Neuronal stem cell (in vitro differentiated cells): ENCODE measurements around the gene TEX51.

ENCODE experiments used
- DNase-seq: peaks from one replicate; pipeline ENCODE4 v3.0.0-alpha.2; 2013; ENCODE audit warnings: low spot score
- H2AFZ ChIP-seq: one replicate; pipeline ENCODE4 v1.6.1; 2013; ENCODE audit warnings: mild to moderate bottlenecking, low read length, inconsistent platforms
- H2AK5ac ChIP-seq: 2 replicates; pipeline ENCODE4 v1.6.1; 2013; ENCODE audit warnings: low read depth, mild to moderate bottlenecking, inconsistent platforms, low read length, moderate library complexity, mixed read lengths
- H2BK120ac ChIP-seq: 2 replicates; pipeline ENCODE4 v1.6.1; 2013; ENCODE audit warnings: low read depth, mild to moderate bottlenecking, inconsistent platforms, low read length, moderate library complexity, mixed read lengths
- H2BK12ac ChIP-seq: one replicate; pipeline ENCODE4 v1.6.1; 2013; ENCODE audit warnings: low read length, inconsistent platforms
- H2BK15ac ChIP-seq: 2 replicates; pipeline ENCODE4 v1.6.1; 2013; ENCODE audit warnings: mild to moderate bottlenecking, low read length, inconsistent platforms, mixed read lengths
- H2BK5ac ChIP-seq: one replicate; pipeline ENCODE4 v1.6.1; 2013; ENCODE audit warnings: inconsistent platforms, mild to moderate bottlenecking, low read length, moderate library complexity
- H3K14ac ChIP-seq: one replicate; pipeline ENCODE4 v1.6.1; 2013; ENCODE audit warnings: low read length, inconsistent platforms
- H3K18ac ChIP-seq: 2 replicates; pipeline ENCODE4 v1.6.1; 2013; ENCODE audit warnings: low read length, inconsistent platforms
- H3K23ac ChIP-seq: 2 replicates; pipeline ENCODE4 v1.6.1; 2013; ENCODE audit warnings: low read depth, mild to moderate bottlenecking, mixed read lengths, low read length, inconsistent platforms; ENCODE audit not compliant: poor library complexity
- H3K27ac ChIP-seq: replicated peaks from 3 replicates; pipeline ENCODE4 v1.5.1; 2013; ENCODE audit warnings: low read length, inconsistent platforms
- H3K27me3 ChIP-seq, 3 experiments: 2 replicates each; pipeline ENCODE4 v1.6.1; 2013; ENCODE audit warnings: low read length in 3 of 3, mild to moderate bottlenecking in 2 of 3, inconsistent platforms in 1 of 3, low read depth in 1 of 3, mixed read lengths in 1 of 3, moderate library complexity in 1 of 3; ENCODE audit not compliant: control insufficient read depth in 3 of 3, insufficient read depth in 3 of 3
- H3K36me3 ChIP-seq, 2 donors: replicated peaks in 1 of 2; 2 replicates each; pipeline ENCODE4 v1.6.1; 2013; ENCODE audit warnings: low read length in 2 of 2; ENCODE audit not compliant: control insufficient read depth in 2 of 2, insufficient read depth in 2 of 2
- H3K4ac ChIP-seq: 2 replicates; pipeline ENCODE4 v1.6.1; 2013; ENCODE audit warnings: inconsistent platforms, mild to moderate bottlenecking, low read length, moderate library complexity
- H3K4me1 ChIP-seq, 2 donors: 1 replicate in 1 of 2; 2 replicates in 1 of 2; pipeline ENCODE4 v1.6.1; 2013; ENCODE audit warnings: low read length in 2 of 2, low read depth in 1 of 2; ENCODE audit not compliant: control insufficient read depth in 2 of 2, insufficient read depth in 1 of 2
- H3K4me2 ChIP-seq: one replicate; pipeline ENCODE4 v1.6.1; 2013; ENCODE audit warnings: mild to moderate bottlenecking, low read length, inconsistent platforms; ENCODE audit not compliant: insufficient read depth, poor library complexity, severe bottlenecking
- H3K4me3 ChIP-seq, 2 donors: 2 replicates each; pipeline ENCODE4 v1.5.1; 2013; ENCODE audit warnings: low read length in 2 of 2, mild to moderate bottlenecking in 2 of 2, inconsistent platforms in 1 of 2, moderate library complexity in 1 of 2
- H3K79me1 ChIP-seq: one replicate; pipeline ENCODE4 v1.6.1; 2013; ENCODE audit warnings: low read depth, mild to moderate bottlenecking, inconsistent platforms, low read length, moderate library complexity
- H3K9ac ChIP-seq: one replicate; pipeline ENCODE4 v1.6.1; 2013; ENCODE audit warnings: mild to moderate bottlenecking, low read depth, low read length, inconsistent platforms; ENCODE audit not compliant: poor library complexity
- H3K9me3 ChIP-seq, 2 donors: replicated peaks in 1 of 2; 2 replicates each; pipeline versions ENCODE3 to v1.6.1; 2013; ENCODE audit warnings: low read length in 2 of 2, mild to moderate bottlenecking in 2 of 2, inconsistent platforms in 1 of 2, low read depth in 1 of 2, mixed read lengths in 1 of 2, moderate library complexity in 1 of 2; ENCODE audit not compliant: control insufficient read depth in 2 of 2, insufficient read depth in 1 of 2
- H4K8ac ChIP-seq: one replicate; pipeline ENCODE4 v1.6.1; 2013; ENCODE audit warnings: low read depth, mild to moderate bottlenecking, inconsistent platforms, low read length, moderate library complexity
- H4K91ac ChIP-seq: one replicate; pipeline ENCODE4 v1.6.1; 2013; ENCODE audit warnings: low read length, low read depth, mild to moderate bottlenecking, inconsistent platforms; ENCODE audit not compliant: poor library complexity
- WGBS, 2 donors: extraction: QIAGEN DNeasy Blood & Tissue Kit; methylation state at CpG; one replicate each; pipeline ENCODE4 v1.1.7; 2013; ENCODE audit warnings: missing lambda C conversion rate in 2 of 2, mixed read lengths in 1 of 2; ENCODE audit not compliant: insufficient read length in 2 of 2, insufficient replicate concordance in 1 of 2; ENCODE audit errors: extremely low coverage in 2 of 2; 5-methylcytosine and 5-hydroxymethylcytosine counted together

The TEX51 gene

DNA sequence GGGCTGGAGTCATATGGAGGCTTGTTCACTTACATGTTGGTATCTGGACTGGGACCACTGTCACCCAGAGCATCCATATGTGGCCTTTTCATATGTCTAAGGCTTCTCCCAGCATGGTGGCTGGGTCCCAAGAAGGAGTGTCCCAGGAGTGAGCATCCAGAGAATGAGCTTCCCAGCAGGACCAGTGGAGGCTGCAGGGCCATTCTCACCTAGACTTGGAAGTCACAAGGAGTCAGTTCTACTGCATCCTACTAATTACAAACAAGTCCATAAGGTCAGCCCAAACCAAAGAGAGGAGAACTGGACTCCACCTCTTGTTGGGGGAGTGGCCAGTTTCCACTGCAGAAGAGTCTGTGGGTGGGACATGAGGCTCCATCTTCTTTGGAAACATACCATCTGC is 5.1 kb upstream of the TEX51 start:
- no peak overlapping the region for H3K4me3 ChIP-seq
- no peaks in the 10 kb centered on the region for H3K4me1 ChIP-seq
- DNase-seq: no peak
- no peak overlapping the region for H3K18ac ChIP-seq
- no peak overlapping the region for H2BK120ac ChIP-seq
- no peaks in the 10 kb centered on the region for H3K9me3 ChIP-seq
- H4K8ac ChIP-seq: no peak overlapping the region
- no peak overlapping the region for H3K4ac ChIP-seq
- H3K14ac ChIP-seq: no peak overlapping the region
- no peak overlapping the region for H3K4me2 ChIP-seq
- no peak overlapping the region for H4K91ac ChIP-seq
- no peak overlapping the region for H2BK12ac ChIP-seq
- no peak overlapping the region for H3K9ac ChIP-seq
- H2AK5ac ChIP-seq: no peak overlapping the region
- no peaks in the 10 kb centered on the region for H3K36me3 ChIP-seq
- H2BK5ac ChIP-seq: no peak overlapping the region
- H2BK15ac ChIP-seq: no peak overlapping the region
- no peaks in the 10 kb centered on the region for H3K27me3 ChIP-seq
- H3K27ac ChIP-seq: no peak overlapping the region
- no peaks in the 10 kb centered on the region for H3K79me1 ChIP-seq
- no peak overlapping the region for H3K23ac ChIP-seq
- H2AFZ ChIP-seq: no peak overlapping the region

DNA sequence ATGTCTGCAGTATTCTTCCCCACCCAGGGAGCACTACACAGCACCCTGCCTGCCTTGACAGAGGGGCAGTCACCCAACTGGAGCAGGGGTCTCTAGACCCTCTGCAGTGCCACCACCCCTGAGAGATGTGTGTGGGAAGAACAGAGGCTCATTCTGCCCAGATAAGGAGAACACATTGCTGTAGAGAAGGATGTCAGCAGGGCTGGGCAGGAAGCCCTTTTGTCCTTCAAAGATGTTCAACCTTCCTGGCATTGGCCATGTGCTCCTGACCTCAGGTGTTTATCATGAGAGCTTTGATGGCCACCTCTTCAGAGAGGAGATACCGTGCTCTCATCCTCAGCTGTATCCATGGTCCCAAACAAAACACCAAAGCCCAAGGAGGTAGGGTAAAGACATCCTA is 4.6 kb upstream of the TEX51 start:
- no peak overlapping the region for H3K23ac ChIP-seq
- H3K4me3 ChIP-seq: no peak overlapping the region
- no peak overlapping the region for H3K4me2 ChIP-seq
- no peak overlapping the region for H3K9ac ChIP-seq
- no peak overlapping the region for H2BK5ac ChIP-seq
- no peaks in the 10 kb centered on the region for H3K79me1 ChIP-seq
- H4K8ac ChIP-seq: no peak overlapping the region
- no peak overlapping the region for H2AK5ac ChIP-seq
- H4K91ac ChIP-seq: no peak overlapping the region
- H3K27me3 ChIP-seq: no peaks in the 10 kb centered on the region
- no peaks in the 10 kb centered on the region for H3K36me3 ChIP-seq
- no peak for DNase-seq
- no peak overlapping the region for H3K4ac ChIP-seq
- no peak overlapping the region for H3K27ac ChIP-seq
- no peak overlapping the region for H2AFZ ChIP-seq
- H3K14ac ChIP-seq: no peak overlapping the region
- no peak overlapping the region for H3K18ac ChIP-seq
- H2BK12ac ChIP-seq: no peak overlapping the region
- H2BK120ac ChIP-seq: no peak overlapping the region
- WGBS, 2 donors: no CpG with 5 or more reads among the region's 1 CpG
- no peaks in the 10 kb centered on the region for H3K4me1 ChIP-seq
- H2BK15ac ChIP-seq: no peak overlapping the region
- no peaks in the 10 kb centered on the region for H3K9me3 ChIP-seq

- H3K4ac ChIP-seq: no peak overlapping the region
- H3K4me3 ChIP-seq: no peak overlapping the region
- no peak overlapping the region for H2BK15ac ChIP-seq
- H2BK120ac ChIP-seq: no peak overlapping the region
- H2BK5ac ChIP-seq: no peak overlapping the region
- H4K91ac ChIP-seq: no peak overlapping the region
- H4K8ac ChIP-seq: no peak overlapping the region
- H2BK12ac ChIP-seq: no peak overlapping the region
- no peak overlapping the region for H3K4me2 ChIP-seq
- peak overlapping the region; percentile 5 for H3K18ac ChIP-seq
- H3K27ac ChIP-seq: no peak overlapping the region
- no peaks in the 10 kb centered on the region for H3K9me3 ChIP-seq
- no peaks in the 10 kb centered on the region for H3K4me1 ChIP-seq
- peak overlapping the region; percentile 31 for H2AK5ac ChIP-seq
- no peaks in the 10 kb centered on the region for H3K27me3 ChIP-seq
- H3K79me1 ChIP-seq: no peaks in the 10 kb centered on the region
- no peak for DNase-seq
- no peak overlapping the region for H3K9ac ChIP-seq
- no CpG with 5 or more reads among the region's 9 CpGs for WGBS, 2 donors
- no peaks in the 10 kb centered on the region for H3K36me3 ChIP-seq
- no peak overlapping the region for H3K14ac ChIP-seq
- H2AFZ ChIP-seq: no peak overlapping the region
- no peak overlapping the region for H3K23ac ChIP-seq
Observed at GRCh38 chr2:126894585-126895182, 4.0 kb upstream of the TEX51 start.

DNA sequence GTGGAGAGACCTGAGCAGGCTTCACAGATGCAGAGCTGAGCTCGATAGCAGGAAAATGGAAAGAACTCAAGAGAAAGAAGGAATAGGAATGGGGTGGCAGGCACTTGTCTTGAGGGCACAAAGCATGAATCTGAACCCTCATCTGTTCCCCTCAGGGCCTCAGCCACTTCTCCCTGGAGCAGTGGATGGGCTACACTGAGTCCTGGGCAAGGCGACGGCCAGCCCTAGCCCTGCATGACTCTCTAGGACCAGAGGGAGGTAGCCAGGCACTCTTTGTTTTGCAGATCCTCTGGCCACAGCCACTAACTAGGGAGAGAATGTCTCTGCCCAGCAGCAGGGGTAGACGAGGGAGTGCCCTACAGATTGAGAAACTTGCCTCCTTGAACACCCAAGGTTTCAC is 3.4 kb upstream of the TEX51 start:
- no peaks in the 10 kb centered on the region for H3K9me3 ChIP-seq
- no peak overlapping the region for H2AK5ac ChIP-seq
- no peak overlapping the region for H2BK15ac ChIP-seq
- H3K4me3 ChIP-seq: no peak overlapping the region
- no peak overlapping the region for H2BK120ac ChIP-seq
- H4K8ac ChIP-seq: no peak overlapping the region
- H3K9ac ChIP-seq: no peak overlapping the region
- no peaks in the 10 kb centered on the region for H3K27me3 ChIP-seq
- H2AFZ ChIP-seq: no peak overlapping the region
- H3K4ac ChIP-seq: no peak overlapping the region
- no peak overlapping the region for H4K91ac ChIP-seq
- no peak overlapping the region for H3K23ac ChIP-seq
- no CpG with 5 or more reads among the region's 4 CpGs for WGBS, 2 donors
- peak overlapping the region; percentile 22 for H3K14ac ChIP-seq
- H2BK12ac ChIP-seq: no peak overlapping the region
- H3K27ac ChIP-seq: no peak overlapping the region
- no peaks in the 10 kb centered on the region for H3K79me1 ChIP-seq
- H3K18ac ChIP-seq: no peak overlapping the region
- no peak overlapping the region for H2BK5ac ChIP-seq
- H3K36me3 ChIP-seq: no peaks in the 10 kb centered on the region
- H3K4me1 ChIP-seq: no peaks in the 10 kb centered on the region
- no peak for DNase-seq
- H3K4me2 ChIP-seq: no peak overlapping the region
